Neuronal stem cell (in vitro differentiated cells): ENCODE measurements around the gene CLDN14.

Experiments used
- DNase-seq: peaks from one replicate; pipeline ENCODE4 v3.0.0-alpha.2; 2013; ENCODE audit warnings: low spot score
- H2AFZ ChIP-seq: one replicate; pipeline ENCODE4 v1.6.1; 2013; ENCODE audit warnings: mild to moderate bottlenecking, low read length, inconsistent platforms
- H2AK5ac ChIP-seq: 2 replicates; pipeline ENCODE4 v1.6.1; 2013; ENCODE audit warnings: low read depth, mild to moderate bottlenecking, inconsistent platforms, low read length, moderate library complexity, mixed read lengths
- H2BK120ac ChIP-seq: 2 replicates; pipeline ENCODE4 v1.6.1; 2013; ENCODE audit warnings: low read depth, mild to moderate bottlenecking, inconsistent platforms, low read length, moderate library complexity, mixed read lengths
- H2BK12ac ChIP-seq: one replicate; pipeline ENCODE4 v1.6.1; 2013; ENCODE audit warnings: low read length, inconsistent platforms
- H2BK15ac ChIP-seq: 2 replicates; pipeline ENCODE4 v1.6.1; 2013; ENCODE audit warnings: mild to moderate bottlenecking, low read length, inconsistent platforms, mixed read lengths
- H2BK5ac ChIP-seq: one replicate; pipeline ENCODE4 v1.6.1; 2013; ENCODE audit warnings: inconsistent platforms, mild to moderate bottlenecking, low read length, moderate library complexity
- H3K14ac ChIP-seq: one replicate; pipeline ENCODE4 v1.6.1; 2013; ENCODE audit warnings: low read length, inconsistent platforms
- H3K18ac ChIP-seq: 2 replicates; pipeline ENCODE4 v1.6.1; 2013; ENCODE audit warnings: low read length, inconsistent platforms
- H3K23ac ChIP-seq: 2 replicates; pipeline ENCODE4 v1.6.1; 2013; ENCODE audit warnings: low read depth, mild to moderate bottlenecking, mixed read lengths, low read length, inconsistent platforms; ENCODE audit not compliant: poor library complexity
- H3K27ac ChIP-seq: replicated peaks from 3 replicates; pipeline ENCODE4 v1.5.1; 2013; ENCODE audit warnings: low read length, inconsistent platforms
- H3K27me3 ChIP-seq, 3 experiments: 2 replicates each; pipeline ENCODE4 v1.6.1; 2013; ENCODE audit warnings: low read length in 3 of 3, mild to moderate bottlenecking in 2 of 3, inconsistent platforms in 1 of 3, low read depth in 1 of 3, mixed read lengths in 1 of 3, moderate library complexity in 1 of 3; ENCODE audit not compliant: control insufficient read depth in 3 of 3, insufficient read depth in 3 of 3
- H3K36me3 ChIP-seq, 2 donors: replicated peaks in 1 of 2; 2 replicates each; pipeline ENCODE4 v1.6.1; 2013; ENCODE audit warnings: low read length in 2 of 2; ENCODE audit not compliant: control insufficient read depth in 2 of 2, insufficient read depth in 2 of 2
- H3K4ac ChIP-seq: 2 replicates; pipeline ENCODE4 v1.6.1; 2013; ENCODE audit warnings: inconsistent platforms, mild to moderate bottlenecking, low read length, moderate library complexity
- H3K4me1 ChIP-seq, 2 donors: 1 replicate in 1 of 2; 2 replicates in 1 of 2; pipeline ENCODE4 v1.6.1; 2013; ENCODE audit warnings: low read length in 2 of 2, low read depth in 1 of 2; ENCODE audit not compliant: control insufficient read depth in 2 of 2, insufficient read depth in 1 of 2
- H3K4me2 ChIP-seq: one replicate; pipeline ENCODE4 v1.6.1; 2013; ENCODE audit warnings: mild to moderate bottlenecking, low read length, inconsistent platforms; ENCODE audit not compliant: insufficient read depth, poor library complexity, severe bottlenecking
- H3K4me3 ChIP-seq, 2 donors: 2 replicates each; pipeline ENCODE4 v1.5.1; 2013; ENCODE audit warnings: low read length in 2 of 2, mild to moderate bottlenecking in 2 of 2, inconsistent platforms in 1 of 2, moderate library complexity in 1 of 2
- H3K79me1 ChIP-seq: one replicate; pipeline ENCODE4 v1.6.1; 2013; ENCODE audit warnings: low read depth, mild to moderate bottlenecking, inconsistent platforms, low read length, moderate library complexity
- H3K9ac ChIP-seq: one replicate; pipeline ENCODE4 v1.6.1; 2013; ENCODE audit warnings: mild to moderate bottlenecking, low read depth, low read length, inconsistent platforms; ENCODE audit not compliant: poor library complexity
- H3K9me3 ChIP-seq, 2 donors: replicated peaks in 1 of 2; 2 replicates each; pipeline versions ENCODE3 to v1.6.1; 2013; ENCODE audit warnings: low read length in 2 of 2, mild to moderate bottlenecking in 2 of 2, inconsistent platforms in 1 of 2, low read depth in 1 of 2, mixed read lengths in 1 of 2, moderate library complexity in 1 of 2; ENCODE audit not compliant: control insufficient read depth in 2 of 2, insufficient read depth in 1 of 2
- H4K8ac ChIP-seq: one replicate; pipeline ENCODE4 v1.6.1; 2013; ENCODE audit warnings: low read depth, mild to moderate bottlenecking, inconsistent platforms, low read length, moderate library complexity
- H4K91ac ChIP-seq: one replicate; pipeline ENCODE4 v1.6.1; 2013; ENCODE audit warnings: low read length, low read depth, mild to moderate bottlenecking, inconsistent platforms; ENCODE audit not compliant: poor library complexity
- whole genome bisulfite sequencing, 2 donors: extraction: QIAGEN DNeasy Blood & Tissue Kit; methylation state at CpG; one replicate each; pipeline ENCODE4 v1.1.7; 2013; ENCODE audit warnings: missing lambda C conversion rate in 2 of 2, mixed read lengths in 1 of 2; ENCODE audit not compliant: insufficient read length in 2 of 2, insufficient replicate concordance in 1 of 2; ENCODE audit errors: extremely low coverage in 2 of 2; 5-methylcytosine and 5-hydroxymethylcytosine counted together

The CLDN14 gene

GRCh38 chr21:36510911-36511310, 31.0 kb upstream of the CLDN14 start:
- no peaks in the 10 kb centered on the region for H3K9me3 ChIP-seq
- H3K4me1 ChIP-seq: no peaks in the 10 kb centered on the region
- H3K4me2 ChIP-seq: no peak overlapping the region
- H2BK12ac ChIP-seq: no peak overlapping the region
- no peak overlapping the region for H4K91ac ChIP-seq
- no peak overlapping the region for H3K4ac ChIP-seq
- peaks cover 0 to 3% (median 0%) of the 10 kb centered on the region in 3 experiments for H3K27me3 ChIP-seq
- no peak overlapping the region for H3K9ac ChIP-seq
- no peak for DNase-seq
- no peak overlapping the region for H2AK5ac ChIP-seq
- H3K23ac ChIP-seq: no peak overlapping the region
- H2AFZ ChIP-seq: no peak overlapping the region
- no peak overlapping the region for H2BK120ac ChIP-seq
- H3K14ac ChIP-seq: no peak overlapping the region
- no peaks in the 10 kb centered on the region for H3K79me1 ChIP-seq
- WGBS, 2 donors: no CpG with 5 or more reads among the region's 6 CpGs
- H2BK5ac ChIP-seq: no peak overlapping the region
- H3K4me3 ChIP-seq: no peak overlapping the region
- H4K8ac ChIP-seq: no peak overlapping the region
- no peak overlapping the region for H2BK15ac ChIP-seq
- no peaks in the 10 kb centered on the region for H3K36me3 ChIP-seq
- H3K27ac ChIP-seq: no peak overlapping the region
- no peak overlapping the region for H3K18ac ChIP-seq

DNA sequence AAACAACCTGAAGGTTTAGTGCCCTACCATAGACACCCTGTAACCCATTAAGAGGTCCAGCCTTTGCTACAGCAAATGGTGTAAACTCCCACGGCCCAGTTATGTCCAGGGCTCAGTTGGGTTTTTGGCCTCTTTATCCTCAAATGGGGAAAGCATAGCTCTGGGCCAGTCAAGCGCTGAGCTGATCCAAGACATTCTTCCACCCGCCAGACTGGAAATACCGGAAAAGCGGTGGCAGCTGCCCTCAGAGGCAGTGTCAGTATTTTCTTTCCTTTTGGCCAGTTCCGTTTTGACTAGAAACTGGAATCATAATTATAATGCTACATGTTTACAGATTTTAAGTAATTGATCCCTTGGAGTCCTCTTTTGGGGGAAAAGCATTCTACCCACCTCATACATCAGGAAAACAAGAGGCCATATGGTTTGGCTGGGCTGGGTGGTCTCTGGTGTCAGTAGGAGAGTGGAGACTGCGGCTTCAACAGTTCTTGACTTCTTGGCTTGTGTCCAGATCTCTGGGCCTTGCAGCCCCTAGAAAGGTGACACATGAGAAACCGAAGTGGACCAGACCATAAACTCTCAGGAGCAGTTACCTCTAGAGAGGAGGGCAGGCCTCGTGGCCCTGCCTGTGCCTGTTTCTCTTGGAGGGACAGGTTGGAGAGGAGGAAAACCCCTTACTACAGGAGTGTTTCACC, 30.2 kb upstream of the CLDN14 start:
- H2AK5ac ChIP-seq: no peak overlapping the region
- H2BK120ac ChIP-seq: no peak overlapping the region
- no peak overlapping the region for H3K4ac ChIP-seq
- H3K14ac ChIP-seq: no peak overlapping the region
- no peaks in the 10 kb centered on the region for H3K79me1 ChIP-seq
- H3K9ac ChIP-seq: no peak overlapping the region
- H2AFZ ChIP-seq: no peak overlapping the region
- H3K27me3 ChIP-seq: peaks cover 0 to 3% (median 0%) of the 10 kb centered on the region in 3 experiments
- H3K4me3 ChIP-seq: no peak overlapping the region
- no peak overlapping the region for H3K27ac ChIP-seq
- H3K4me2 ChIP-seq: no peak overlapping the region
- H3K4me1 ChIP-seq: no peaks in the 10 kb centered on the region
- no peak overlapping the region for H2BK5ac ChIP-seq
- no peak overlapping the region for H4K8ac ChIP-seq
- DNase-seq: no peak
- H2BK15ac ChIP-seq: no peak overlapping the region
- no peak overlapping the region for H3K18ac ChIP-seq
- no CpG with 5 or more reads among the region's 9 CpGs for WGBS, 2 donors
- no peak overlapping the region for H3K23ac ChIP-seq
- H3K36me3 ChIP-seq: no peaks in the 10 kb centered on the region
- H3K9me3 ChIP-seq: no peaks in the 10 kb centered on the region
- no peak overlapping the region for H2BK12ac ChIP-seq
- H4K91ac ChIP-seq: no peak overlapping the region

- no peak for DNase-seq
- H2AFZ ChIP-seq: no peak overlapping the region
- H3K4me2 ChIP-seq: no peak overlapping the region
- no peak overlapping the region for H3K9ac ChIP-seq
- WGBS, 2 donors: no CpG with 5 or more reads among the region's 9 CpGs
- H3K9me3 ChIP-seq: no peaks in the 10 kb centered on the region
- no peak overlapping the region for H3K4me3 ChIP-seq
- no peaks in the 10 kb centered on the region for H3K79me1 ChIP-seq
- no peak overlapping the region for H2AK5ac ChIP-seq
- no peak overlapping the region for H4K8ac ChIP-seq
- H2BK120ac ChIP-seq: no peak overlapping the region
- no peak overlapping the region for H3K4ac ChIP-seq
- no peak overlapping the region for H3K18ac ChIP-seq
- H2BK15ac ChIP-seq: no peak overlapping the region
- H4K91ac ChIP-seq: no peak overlapping the region
- no peak overlapping the region for H3K23ac ChIP-seq
- no peak overlapping the region for H3K27ac ChIP-seq
- H3K4me1 ChIP-seq: no peaks in the 10 kb centered on the region
- no peak overlapping the region for H2BK5ac ChIP-seq
- H3K36me3 ChIP-seq: no peaks in the 10 kb centered on the region
- peaks cover 0 to 3% (median 0%) of the 10 kb centered on the region in 3 experiments for H3K27me3 ChIP-seq
- H2BK12ac ChIP-seq: no peak overlapping the region
- H3K14ac ChIP-seq: no peak overlapping the region
These were observed 29.0 kb upstream of the CLDN14 start for GRCh38 chr21:36508948-36509347.

DNA sequence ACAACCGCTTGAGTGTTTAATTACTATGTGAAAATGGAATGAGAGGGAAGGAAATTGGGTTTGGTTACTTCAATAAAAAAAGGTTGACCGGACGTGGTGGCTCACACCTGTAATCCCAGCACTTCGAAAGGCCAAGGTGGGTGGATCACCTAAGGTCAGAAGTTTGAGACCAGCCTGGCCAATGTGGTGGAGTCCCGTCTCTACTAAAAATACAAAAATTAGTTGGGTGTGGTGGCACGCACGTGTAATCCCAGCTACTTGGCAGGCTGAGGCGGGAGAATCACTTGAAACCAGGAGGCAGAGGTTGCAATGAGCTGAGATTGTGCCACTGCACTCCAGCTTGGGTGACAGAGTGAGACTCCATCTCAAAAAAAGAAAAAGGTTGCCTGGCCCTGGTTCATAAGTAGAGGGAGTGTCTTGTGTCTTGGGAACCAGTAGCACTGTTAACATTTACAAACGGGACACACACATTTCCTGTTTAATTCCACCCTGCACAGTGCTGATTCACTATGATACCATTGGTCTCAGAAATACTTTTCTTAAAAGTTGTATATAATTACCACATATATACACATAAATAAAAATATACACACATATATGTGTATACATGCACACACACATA, 27.6 kb upstream of the CLDN14 start:
- no peak overlapping the region for H3K27ac ChIP-seq
- H3K79me1 ChIP-seq: no peaks in the 10 kb centered on the region
- H2BK120ac ChIP-seq: no peak overlapping the region
- no CpG with 5 or more reads among the region's 9 CpGs for WGBS, 2 donors
- H3K9me3 ChIP-seq: no peaks in the 10 kb centered on the region
- H3K18ac ChIP-seq: no peak overlapping the region
- H2BK5ac ChIP-seq: no peak overlapping the region
- H3K4me2 ChIP-seq: no peak overlapping the region
- H4K8ac ChIP-seq: no peak overlapping the region
- no peak overlapping the region for H3K23ac ChIP-seq
- no peaks in the 10 kb centered on the region for H3K4me1 ChIP-seq
- no peak overlapping the region for H3K14ac ChIP-seq
- H3K4ac ChIP-seq: no peak overlapping the region
- H3K4me3 ChIP-seq: no peak overlapping the region
- H3K9ac ChIP-seq: no peak overlapping the region
- no peak overlapping the region for H2BK12ac ChIP-seq
- no peak overlapping the region for H2BK15ac ChIP-seq
- peaks cover 0 to 2% (median 0%) of the 10 kb centered on the region in 3 experiments for H3K27me3 ChIP-seq
- H4K91ac ChIP-seq: no peak overlapping the region
- no peak for DNase-seq
- no peaks in the 10 kb centered on the region for H3K36me3 ChIP-seq
- no peak overlapping the region for H2AK5ac ChIP-seq
- H2AFZ ChIP-seq: no peak overlapping the region
